ENCODE data around the gene ATXN7.

DNA sequence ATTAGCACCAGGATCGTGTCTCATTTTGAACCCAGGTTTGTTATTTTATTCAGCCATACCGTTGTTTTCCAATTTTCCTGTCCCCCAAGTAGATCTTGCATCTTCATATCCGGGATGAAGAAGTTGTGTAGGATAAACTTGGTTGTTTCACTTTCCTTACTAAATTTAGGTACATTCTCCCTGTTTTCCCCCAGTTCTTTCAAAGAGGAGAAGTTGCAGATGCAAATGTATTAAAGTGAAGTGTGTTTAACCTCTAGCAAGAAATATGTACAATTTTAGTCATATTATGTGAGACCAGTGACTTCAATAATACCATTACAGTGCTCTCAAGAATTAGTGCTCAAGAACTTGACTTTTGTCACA is 1.3 kb downstream of the ATXN7 start:
- TF ChIP-seq POLR2A (IDR thresholded peaks at IDR 0.05), result no peak
- TF ChIP-seq, protein P1, sequence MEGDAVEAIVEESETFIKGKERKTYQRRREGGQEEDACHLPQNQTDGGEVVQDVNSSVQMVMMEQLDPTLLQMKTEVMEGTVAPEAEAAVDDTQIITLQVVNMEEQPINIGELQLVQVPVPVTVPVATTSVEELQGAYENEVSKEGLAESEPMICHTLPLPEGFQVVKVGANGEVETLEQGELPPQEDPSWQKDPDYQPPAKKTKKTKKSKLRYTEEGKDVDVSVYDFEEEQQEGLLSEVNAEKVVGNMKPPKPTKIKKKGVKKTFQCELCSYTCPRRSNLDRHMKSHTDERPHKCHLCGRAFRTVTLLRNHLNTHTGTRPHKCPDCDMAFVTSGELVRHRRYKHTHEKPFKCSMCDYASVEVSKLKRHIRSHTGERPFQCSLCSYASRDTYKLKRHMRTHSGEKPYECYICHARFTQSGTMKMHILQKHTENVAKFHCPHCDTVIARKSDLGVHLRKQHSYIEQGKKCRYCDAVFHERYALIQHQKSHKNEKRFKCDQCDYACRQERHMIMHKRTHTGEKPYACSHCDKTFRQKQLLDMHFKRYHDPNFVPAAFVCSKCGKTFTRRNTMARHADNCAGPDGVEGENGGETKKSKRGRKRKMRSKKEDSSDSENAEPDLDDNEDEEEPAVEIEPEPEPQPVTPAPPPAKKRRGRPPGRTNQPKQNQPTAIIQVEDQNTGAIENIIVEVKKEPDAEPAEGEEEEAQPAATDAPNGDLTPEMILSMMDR (IDR thresholded peaks at IDR 0.05), result no peak

Measured in breast epithelium (tissue), 3 donors.